Kidney tubule cell (primary cell): ENCODE results near the gene STEAP2.
A peak's percentile ranks its signal among the peaks of the same experiment; 100 is the strongest.
"Not testable (repeated sequence)": the region's sequence is repeated elsewhere in the genome, so short reads cannot be mapped to it uniquely, and the experiment has no call there.

ENCODE experiments used
- DNase-seq: peaks from one replicate; pipeline ENCODE4 v3.0.0-alpha.2; 2018; ENCODE audit warnings: low spot score

The STEAP2 gene

DNA sequence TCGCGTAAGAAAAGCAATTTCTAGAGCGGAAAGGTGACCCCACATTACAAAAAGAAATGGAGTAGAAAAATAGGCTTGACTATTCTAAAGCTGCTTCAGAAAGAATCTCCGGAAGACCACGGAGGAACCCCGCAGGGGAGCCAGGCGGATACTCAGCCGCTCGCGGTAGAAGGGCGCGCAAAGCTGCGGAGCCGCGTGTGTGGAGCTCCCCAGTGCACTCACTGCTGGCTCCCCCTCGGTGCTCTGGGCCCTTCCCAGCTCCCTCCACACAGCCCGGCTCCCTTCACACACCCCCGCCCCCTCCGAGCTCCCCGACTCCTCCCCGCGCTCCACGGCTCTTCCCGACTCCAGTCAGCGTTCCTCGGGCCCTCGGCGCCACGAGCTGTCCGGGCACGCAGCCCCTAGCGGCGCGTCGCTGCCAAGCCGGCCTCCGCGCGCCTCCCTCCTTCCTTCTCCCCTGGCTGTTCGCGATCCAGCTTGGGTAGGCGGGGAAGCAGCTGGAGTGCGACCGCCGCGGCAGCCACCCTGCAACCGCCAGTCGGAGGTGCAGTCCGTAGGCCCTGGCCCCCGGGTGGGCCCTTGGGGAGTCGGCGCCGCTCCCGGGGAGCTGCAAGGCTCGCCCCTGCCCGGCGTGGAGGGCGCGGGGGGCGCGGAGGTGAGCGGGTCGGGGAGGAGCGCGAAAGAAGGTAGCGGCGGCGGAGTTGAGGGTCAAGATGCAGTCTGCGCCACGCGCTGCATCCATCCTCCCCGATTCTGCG lies at the start of gene STEAP2:
Gene STEAP2, plus strand, starts transcription at position 350 of the 758 bp plus-strand sequence. CDS start 13,343 bp downstream, outside the sequence.
- DNase-seq = peak; percentile 94

DNA sequence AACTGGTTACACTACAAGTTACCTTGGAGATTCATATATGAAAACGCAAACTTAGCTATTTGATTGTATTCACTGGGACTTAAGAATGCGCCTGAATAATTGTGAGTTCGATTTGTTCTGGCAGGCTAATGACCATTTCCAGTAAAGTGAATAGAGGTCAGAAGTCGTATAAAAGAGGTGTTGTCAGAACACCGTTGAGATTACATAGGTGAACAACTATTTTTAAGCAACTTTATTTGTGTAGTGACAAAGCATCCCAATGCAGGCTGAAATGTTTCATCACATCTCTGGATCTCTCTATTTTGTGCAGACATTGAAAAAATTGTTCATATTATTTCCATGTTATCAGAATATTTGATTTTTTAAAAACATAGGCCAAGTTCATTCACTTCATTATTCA lies 48.0 kb upstream of the STEAP2 start:
- no peak for DNase-seq

DNA sequence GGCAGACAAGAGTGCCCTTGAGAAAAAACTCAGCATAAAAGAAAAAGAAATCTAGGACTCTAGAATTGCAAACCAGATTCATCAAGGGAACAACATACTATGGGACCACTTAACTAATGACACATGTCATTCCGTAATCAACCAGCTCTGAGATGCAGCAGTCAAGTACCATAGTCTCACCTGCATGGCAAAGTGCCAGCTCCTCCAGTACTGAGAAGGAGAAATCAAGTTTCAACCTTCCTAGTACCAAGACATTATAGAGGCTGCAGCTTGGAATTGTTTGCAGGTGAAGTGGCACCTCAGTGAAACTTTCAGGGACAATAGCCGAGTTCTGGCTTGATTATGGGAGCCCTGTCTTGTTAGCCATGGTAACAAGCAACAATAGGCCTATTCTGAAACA lies 45.8 kb upstream of the STEAP2 start:
- DNase-seq = no peak

DNA sequence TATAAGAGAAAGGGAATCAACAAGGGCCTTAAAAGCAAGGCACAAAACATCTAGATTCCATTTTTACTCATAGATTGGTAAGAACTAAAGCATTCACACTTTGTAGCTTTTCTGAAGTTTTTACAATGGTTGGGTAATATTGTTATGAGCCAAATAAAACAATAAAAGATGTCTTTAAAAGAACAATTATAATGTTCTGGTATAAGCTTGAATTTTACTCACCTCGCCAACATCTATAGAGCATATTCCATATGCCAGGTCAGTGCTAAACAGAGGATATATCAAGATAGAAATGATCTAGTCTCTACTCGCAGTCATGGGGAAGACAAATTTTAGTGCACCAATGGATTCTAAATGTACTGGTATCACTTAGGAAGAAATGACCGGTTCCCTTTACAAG lies 45.4 kb upstream of the STEAP2 start:
- DNase-seq = no peak

DNA sequence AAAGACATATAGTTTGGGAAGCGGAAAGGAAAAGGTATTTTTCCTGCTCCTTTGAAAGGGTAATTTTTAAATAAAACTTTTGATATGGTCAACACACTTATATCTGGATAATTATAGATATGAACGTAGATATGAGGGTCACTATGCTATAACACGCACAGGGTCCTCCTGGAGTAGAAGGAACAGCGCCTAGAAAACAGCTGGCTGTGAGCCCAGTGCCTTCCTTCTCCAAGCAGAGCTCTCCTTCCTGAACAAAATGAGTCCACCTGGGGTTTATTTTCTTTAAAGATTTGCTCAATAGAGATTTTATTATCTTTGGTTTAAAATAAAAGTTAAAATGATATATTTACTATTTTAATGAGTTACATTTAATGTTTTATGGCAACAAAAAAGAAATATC lies 44.2 kb upstream of the STEAP2 start:
- DNase-seq = no peak

GRCh38 chr7:90169891-90170290 lies 41.6 kb upstream of the STEAP2 start:
- no peak for DNase-seq

- no peak for DNase-seq
Observed at GRCh38 chr7:90172121-90172520, 39.4 kb upstream of the STEAP2 start.

GRCh38 chr7:90172624-90173023 lies 38.9 kb upstream of the STEAP2 start:
- no peak for DNase-seq

GRCh38 chr7:90173127-90173844 lies 38.3 kb upstream of the STEAP2 start:
- DNase-seq = peak; percentile 80

GRCh38 chr7:90175667-90176066 lies 35.9 kb upstream of the STEAP2 start:
- no peak for DNase-seq

DNA sequence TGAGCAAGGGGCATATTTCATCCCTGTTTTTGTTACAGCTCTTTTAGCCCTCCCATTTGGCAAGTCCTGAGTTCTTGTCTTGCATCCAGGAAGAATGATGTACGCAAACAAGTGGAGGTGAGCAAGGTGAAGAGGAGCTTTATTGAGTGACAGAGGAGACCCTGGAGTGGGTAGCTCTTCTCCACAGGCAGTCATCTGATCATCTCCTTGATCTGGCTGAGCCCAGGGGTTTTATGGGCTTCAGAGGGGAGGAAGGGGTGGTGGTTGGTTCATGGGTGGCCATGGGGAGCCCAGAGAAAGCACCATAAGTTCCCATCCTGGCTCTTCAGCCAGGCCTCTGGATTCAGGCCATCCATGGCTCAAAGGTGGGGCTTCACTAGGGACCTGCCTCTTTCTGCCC lies 35.3 kb upstream of the STEAP2 start:
- no peak for DNase-seq

GRCh38 chr7:90178166-90178565 lies 33.4 kb upstream of the STEAP2 start:
- DNase-seq = no peak

DNA sequence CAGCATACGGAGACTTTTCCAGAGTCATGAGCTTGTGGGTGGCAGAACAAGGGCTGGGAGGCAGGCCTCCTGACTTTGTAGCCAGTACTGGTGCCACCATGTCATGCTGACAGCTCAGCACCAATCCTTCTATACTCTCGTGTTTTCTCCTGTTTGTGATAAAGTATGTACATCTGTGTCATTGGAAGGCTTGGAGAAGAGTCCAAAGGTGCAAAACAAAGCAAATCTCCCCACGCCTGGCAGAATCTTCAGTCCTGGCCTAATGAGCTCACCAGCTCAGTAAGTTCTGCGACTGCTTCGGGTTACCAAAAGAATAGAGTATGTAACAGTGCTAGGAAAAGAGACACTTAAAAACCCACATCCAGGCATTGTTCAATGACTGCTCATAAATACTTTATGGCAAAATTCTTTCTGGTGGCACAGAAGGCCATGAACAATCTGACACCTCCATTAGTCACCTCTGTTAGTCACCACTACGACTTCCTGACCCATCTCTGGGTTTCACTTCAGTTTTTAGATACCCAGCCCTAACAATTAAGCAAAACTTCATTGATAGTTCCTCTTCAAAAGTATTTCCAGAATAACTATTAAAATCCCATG lies 32.8 kb upstream of the STEAP2 start:
- DNase-seq = peak; percentile 98

DNA sequence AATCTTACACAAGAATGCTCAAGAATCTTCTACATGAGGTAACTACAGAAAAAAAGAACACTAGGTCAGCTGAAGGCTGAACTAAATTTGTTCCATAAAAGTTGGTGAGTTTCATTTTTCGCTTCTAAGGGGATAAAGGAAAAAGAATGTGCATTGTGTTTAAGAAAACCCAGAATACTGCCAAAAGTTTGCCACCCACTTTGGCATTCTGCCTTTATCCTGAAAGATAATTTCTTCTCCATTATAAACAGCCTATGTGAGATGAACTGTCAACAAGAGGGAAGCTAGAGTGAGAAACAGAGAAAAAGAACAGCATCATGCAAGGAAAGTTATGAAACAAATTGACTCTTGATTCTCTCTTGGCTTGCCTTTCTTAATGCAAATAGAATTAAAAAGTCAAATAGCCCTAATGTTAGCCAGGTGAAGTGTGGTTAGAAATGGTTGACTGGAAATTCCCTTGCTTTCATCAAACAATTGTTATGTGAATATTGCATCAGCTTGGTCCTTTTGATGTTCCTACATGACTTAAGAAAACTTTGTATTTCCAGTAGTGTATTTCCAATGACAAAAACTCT lies 31.4 kb upstream of the STEAP2 start:
- DNase-seq = peak; percentile 61

DNA sequence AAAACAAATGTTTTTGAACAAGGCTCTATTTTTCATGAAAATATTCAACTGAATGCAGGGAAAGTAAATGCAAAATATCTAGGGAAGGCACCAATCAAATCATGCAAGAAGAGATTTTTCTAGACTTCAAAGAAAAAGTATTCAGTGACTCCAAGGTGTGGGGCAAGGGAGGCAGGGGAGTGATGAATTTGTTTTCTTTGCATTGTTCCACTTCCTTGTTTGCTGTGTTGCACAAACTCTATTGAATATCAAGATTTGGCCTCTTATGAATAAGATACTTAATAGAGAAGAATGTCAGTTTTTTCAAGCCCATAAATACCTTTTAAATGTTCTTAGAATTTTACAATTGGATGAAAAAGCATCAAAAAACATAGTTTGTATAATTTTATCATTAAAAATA lies 30.9 kb upstream of the STEAP2 start:
- peak; percentile 41 for DNase-seq

- peak; percentile 16 for DNase-seq
Observed at GRCh38 chr7:90181485-90181884, 30.1 kb upstream of the STEAP2 start.

DNA sequence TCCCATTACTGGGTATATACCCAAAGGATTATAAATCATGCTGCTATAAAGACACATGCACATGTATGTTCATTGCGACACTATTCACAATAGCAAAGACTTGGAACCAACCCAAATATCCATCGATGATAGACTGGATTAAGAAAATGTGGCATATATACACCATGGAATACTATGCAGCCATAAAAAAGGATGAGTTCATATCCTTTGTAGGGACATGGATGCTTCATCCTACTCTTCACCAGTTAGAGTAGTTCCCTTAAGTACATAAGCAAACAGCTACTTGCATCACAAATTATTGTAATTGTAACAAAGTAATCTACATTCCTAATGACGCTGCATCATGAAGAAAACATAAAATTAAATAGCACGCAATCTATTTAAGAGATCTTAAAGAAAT lies 25.2 kb upstream of the STEAP2 start:
- DNase-seq = not testable (repeated sequence)

GRCh38 chr7:90187507-90188050 lies 24.0 kb upstream of the STEAP2 start:
- no peak for DNase-seq

DNA sequence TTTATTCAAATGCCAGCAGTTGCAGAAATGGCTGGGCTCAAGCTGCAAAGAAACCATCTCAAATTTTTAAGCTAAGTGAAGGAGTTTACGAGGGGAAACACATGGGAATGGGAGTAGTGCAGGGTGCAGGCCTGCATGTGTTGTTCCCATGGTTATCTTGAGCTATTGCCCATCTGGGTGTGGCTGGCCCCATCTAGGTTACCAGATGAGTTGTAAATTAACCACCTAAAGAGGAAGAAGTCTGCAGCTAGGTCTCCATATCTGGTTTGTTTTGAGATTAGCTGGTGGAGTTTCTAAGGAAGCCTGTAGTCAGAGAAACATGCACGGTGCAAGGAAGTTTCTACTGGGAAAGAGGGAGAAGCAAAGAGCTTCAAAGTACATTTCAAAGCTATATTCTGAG lies 23.3 kb upstream of the STEAP2 start:
- peak; percentile 57 for DNase-seq

- DNase-seq = no peak
Observed at GRCh38 chr7:90190995-90191394, 20.5 kb upstream of the STEAP2 start.

GRCh38 chr7:90191648-90192047 lies 19.9 kb upstream of the STEAP2 start:
- DNase-seq = no peak
